Neural crest cell (in vitro differentiated cells): Measurements from ENCODE around the gene CARD10. TPM values are rescaled to one million over a fixed set of nuclear protein-coding genes. Genes with fewer than 3 reads are reported as not detected.

Source experiments
- DNase-seq: peaks from one replicate; pipeline ENCODE4 v3.0.0; 2021; ENCODE audit warnings: low read depth, mixed read lengths, low spot score
- H3K27ac Mint-ChIP-seq: one replicate; pipeline ENCODE4 v1.8.0; 2021; ENCODE audit warnings: mild to moderate bottlenecking, mixed read lengths; ENCODE audit not compliant: unreplicated experiment
- H3K27me3 Mint-ChIP-seq: 2 replicates; pipeline ENCODE4 v1.8.0; 2021; ENCODE audit warnings: low read depth, mild to moderate bottlenecking, mixed read lengths
- H3K36me3 Mint-ChIP-seq: 2 replicates; pipeline ENCODE4 v1.8.0; 2021; ENCODE audit warnings: low read depth, mild to moderate bottlenecking, mixed read lengths
- H3K4me1 Mint-ChIP-seq: 2 replicates; pipeline ENCODE4 v1.8.0; 2021; ENCODE audit warnings: mixed read lengths
- H3K4me3 Mint-ChIP-seq: one replicate; pipeline ENCODE4 v1.8.0; 2021; ENCODE audit warnings: mild to moderate bottlenecking, mixed read lengths
- H3K9me3 Mint-ChIP-seq: 2 replicates; pipeline ENCODE4 v1.8.0; 2021; ENCODE audit warnings: mixed read lengths
- CTCF ChIP-seq: fragments of 200-600 bp; sonication (generic); conservative IDR thresholded peaks from 2 replicates; pipeline ENCODE4 v1.5.0; 2021; ENCODE audit warnings: antibody characterized with exemption, mild to moderate bottlenecking
- total RNA-seq: library from RNA; stranded (reverse); gene quantifications from 2 replicates; pipeline ENCODE4 v1.2.1, GENCODE V29; 2021

CARD10 gene
- total RNA-seq, 1 donor from 2014 or later = 7.3 TPM

DNA sequence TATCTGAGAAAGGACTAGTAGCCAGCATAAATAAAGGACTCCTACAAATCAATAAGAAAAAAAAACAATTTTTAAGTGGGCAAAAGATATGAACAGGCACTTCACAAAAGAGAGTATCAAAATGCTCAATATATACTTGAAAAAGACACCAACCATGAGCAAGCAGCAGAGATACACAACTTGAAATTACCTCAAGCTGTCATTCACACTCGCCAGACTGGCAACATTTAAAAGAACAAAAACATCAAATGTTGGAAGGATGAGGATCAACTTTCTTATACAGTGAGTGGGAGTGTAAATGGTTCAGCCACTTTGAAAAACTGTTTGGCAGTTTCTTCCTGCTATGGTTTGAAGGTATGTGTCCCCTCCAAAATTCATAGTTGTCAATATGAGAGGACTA lies 68.0 kb downstream of the CARD10 start:
- no peak for DNase-seq
- Mint-ChIP-seq H3K4me3 (no peak overlapping the region), H3K27ac (no peak overlapping the region), H3K27me3 (peaks cover 33% of the 10 kb centered on the region), H3K36me3 (no peaks in the 10 kb centered on the region), H3K9me3 (no peaks in the 10 kb centered on the region), H3K4me1 (no peaks in the 10 kb centered on the region)
- TF ChIP-seq CTCF = no peak

GRCh38 chr22:37449331-37450001 lies 69.7 kb downstream of the CARD10 start:
- DNase-seq = no peak
- Mint-ChIP-seq H3K4me3 (no peak overlapping the region), H3K4me1 (no peaks in the 10 kb centered on the region), H3K27ac (no peak overlapping the region), H3K9me3 (no peaks in the 10 kb centered on the region), H3K36me3 (no peaks in the 10 kb centered on the region), H3K27me3 (peaks cover 21% of the 10 kb centered on the region)
- TF ChIP-seq CTCF = no peak

DNA sequence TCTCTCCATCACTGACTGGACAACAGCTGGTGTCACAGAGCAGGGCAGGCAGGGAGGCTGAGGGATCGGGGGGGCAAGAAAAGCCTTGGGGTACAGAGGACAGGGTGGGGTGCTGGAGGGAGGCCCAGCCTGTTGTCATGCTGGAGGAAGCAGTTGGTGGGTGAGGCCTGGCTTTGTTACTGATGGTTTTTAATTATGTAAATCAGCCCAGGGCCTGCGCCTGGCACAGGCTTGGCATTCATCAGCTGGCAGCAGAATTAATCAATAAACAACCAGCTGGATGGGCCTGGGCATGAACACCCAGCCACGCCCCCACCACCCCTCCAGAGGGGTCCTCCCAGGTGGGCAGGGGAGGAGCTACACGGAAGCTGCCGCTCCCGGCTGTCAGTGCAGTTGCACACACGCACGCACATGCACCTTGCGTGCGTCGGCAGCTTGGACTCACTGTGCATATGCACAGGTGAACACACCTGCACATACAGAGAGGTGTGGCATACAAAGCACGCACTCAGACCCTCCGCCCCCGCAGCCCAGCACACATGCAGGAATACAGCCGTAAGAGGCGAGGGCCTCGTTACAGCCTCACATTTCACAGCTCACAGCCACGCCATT lies 70.6 kb downstream of the CARD10 start:
- no peaks in the 10 kb centered on the region for H3K9me3 Mint-ChIP-seq
- H3K36me3 Mint-ChIP-seq = no peaks in the 10 kb centered on the region
- H3K4me3 Mint-ChIP-seq = no peak overlapping the region
- peaks cover 21% of the 10 kb centered on the region for H3K27me3 Mint-ChIP-seq
- peak overlapping the region; percentile 35 for H3K27ac Mint-ChIP-seq
- no peak for TF ChIP-seq CTCF
- H3K4me1 Mint-ChIP-seq = no peaks in the 10 kb centered on the region
- no peak for DNase-seq

GRCh38 chr22:37445501-37445900 lies 73.7 kb downstream of the CARD10 start:
- peaks cover 3% of the 10 kb centered on the region for H3K36me3 Mint-ChIP-seq
- peak overlapping the region; percentile 27 for H3K27ac Mint-ChIP-seq
- peaks cover 7% of the 10 kb centered on the region for H3K9me3 Mint-ChIP-seq
- H3K27me3 Mint-ChIP-seq = peaks cover 36% of the 10 kb centered on the region
- H3K4me3 Mint-ChIP-seq = no peak overlapping the region
- H3K4me1 Mint-ChIP-seq = no peaks in the 10 kb centered on the region
- no peak for DNase-seq
- no peak for TF ChIP-seq CTCF

- no peaks in the 10 kb centered on the region for H3K4me1 Mint-ChIP-seq
Measured at GRCh38 chr22:37443977-37444376, 75.2 kb downstream of the CARD10 start.

More at GRCh38 chr22:37443977-37444376, 75.2 kb downstream of the CARD10 start:
- DNase-seq = no peak
- no peak for TF ChIP-seq CTCF
- Mint-ChIP-seq H3K9me3 (peaks cover 9% of the 10 kb centered on the region), H3K27ac (no peak overlapping the region), H3K4me3 (no peak overlapping the region), H3K36me3 (peaks cover 3% of the 10 kb centered on the region), H3K27me3 (peaks cover 41% of the 10 kb centered on the region)
